H9 (cell line): Measurements from ENCODE around the gene UNC5B. TPM values are rescaled to one million over a fixed set of nuclear protein-coding genes. Genes with fewer than 3 reads are reported as not detected.

ENCODE experiments used
- DNase-seq: peaks from one replicate; pipeline ENCODE4 v3.0.0-alpha.2; 2017
- H2AFZ ChIP-seq: one replicate; pipeline ENCODE4 v1.6.1; 2013; ENCODE audit warnings: mild to moderate bottlenecking, low read length, control low read depth, moderate library complexity
- H2AK5ac ChIP-seq: 2 replicates; pipeline ENCODE4 v1.6.1; 2013; ENCODE audit warnings: low read length, control low read depth, mixed read lengths; ENCODE audit not compliant: insufficient read length
- H2BK120ac ChIP-seq: one replicate; pipeline ENCODE4 v1.6.1; 2013; ENCODE audit warnings: low read depth, mild to moderate bottlenecking, low read length, control low read depth, inconsistent platforms; ENCODE audit not compliant: poor library complexity, severe bottlenecking
- H2BK12ac ChIP-seq: 2 replicates; pipeline ENCODE4 v1.6.1; 2013; ENCODE audit warnings: low read length, control low read depth, mixed read lengths, low read depth; ENCODE audit not compliant: insufficient read length
- H2BK15ac ChIP-seq: 2 replicates; pipeline ENCODE4 v1.6.1; 2013; ENCODE audit warnings: low read depth, low read length, control low read depth
- H2BK20ac ChIP-seq: one replicate; pipeline ENCODE4 v1.6.1; 2013; ENCODE audit warnings: low read depth, mild to moderate bottlenecking, low read length, control low read depth, inconsistent platforms; ENCODE audit not compliant: poor library complexity, severe bottlenecking
- H2BK5ac ChIP-seq: 2 replicates; pipeline ENCODE4 v1.6.1; 2013; ENCODE audit warnings: low read length, control low read depth, mixed read lengths; ENCODE audit not compliant: insufficient read length
- H3K14ac ChIP-seq: 2 replicates; pipeline ENCODE4 v1.6.1; 2013; ENCODE audit warnings: low read length, control low read depth; ENCODE audit not compliant: insufficient read depth
- H3K18ac ChIP-seq: 2 replicates; pipeline ENCODE4 v1.6.1; 2013; ENCODE audit warnings: low read depth, mild to moderate bottlenecking, mixed read lengths, low read length, control low read depth; ENCODE audit not compliant: insufficient read length
- H3K23ac ChIP-seq: 2 replicates; pipeline ENCODE4 v1.6.1; 2013; ENCODE audit warnings: low read length, control low read depth, mixed read lengths, low read depth; ENCODE audit not compliant: insufficient read length
- H3K23me2 ChIP-seq: 2 replicates; pipeline ENCODE4 v1.6.1; 2013; ENCODE audit warnings: low read depth, mild to moderate bottlenecking, mixed read lengths, low read length, control low read depth; ENCODE audit not compliant: insufficient read length, poor library complexity, severe bottlenecking
- H3K27ac ChIP-seq: 2 replicates; pipeline ENCODE4 v1.5.1; 2013; ENCODE audit warnings: low read length, control low read depth, mixed read lengths, low read depth; ENCODE audit not compliant: insufficient read length
- H3K27me3 ChIP-seq: 2 replicates; pipeline ENCODE4 v1.6.1; 2013; ENCODE audit warnings: low read length, control low read depth, inconsistent platforms; ENCODE audit not compliant: insufficient read depth
- H3K4ac ChIP-seq: 2 replicates; pipeline ENCODE4 v1.6.1; 2013; ENCODE audit warnings: low read depth, mild to moderate bottlenecking, control low read depth, inconsistent platforms, low read length, moderate library complexity
- H3K4me1 ChIP-seq: 2 replicates; pipeline ENCODE4 v1.6.1; 2013; ENCODE audit warnings: low read length, control low read depth, inconsistent platforms; ENCODE audit not compliant: insufficient read depth
- H3K4me2 ChIP-seq: 2 replicates; pipeline ENCODE4 v1.6.1; 2013; ENCODE audit warnings: low read length, control low read depth, mixed read lengths; ENCODE audit not compliant: insufficient read length, insufficient read depth
- H3K56ac ChIP-seq: 2 replicates; pipeline ENCODE4 v1.6.1; 2013; ENCODE audit warnings: low read depth, mild to moderate bottlenecking, mixed read lengths, low read length, control low read depth; ENCODE audit not compliant: insufficient read length
- H3K79me1 ChIP-seq: 2 replicates; pipeline ENCODE4 v1.6.1; 2013; ENCODE audit warnings: low read depth, mild to moderate bottlenecking, moderate library complexity, low read length, control low read depth, inconsistent platforms; ENCODE audit not compliant: insufficient read depth, poor library complexity, severe bottlenecking
- H3K79me2 ChIP-seq: 2 replicates; pipeline ENCODE4 v1.6.1; 2013; ENCODE audit warnings: low read length, control low read depth, inconsistent platforms; ENCODE audit not compliant: insufficient read depth
- H3K9ac ChIP-seq: 2 replicates; pipeline ENCODE4 v1.6.1; 2013; ENCODE audit warnings: low read length, control low read depth, mixed read lengths; ENCODE audit not compliant: insufficient read length; ENCODE audit errors: extremely low read depth
- H3K9me3 ChIP-seq: one replicate; pipeline ENCODE4 v1.6.1; 2013; ENCODE audit warnings: low read depth, low read length, inconsistent platforms; ENCODE audit not compliant: control insufficient read depth
- H3T11ph ChIP-seq: one replicate; pipeline ENCODE4 v1.6.1; 2013; ENCODE audit warnings: mild to moderate bottlenecking, low read length, control low read depth, inconsistent platforms
- H4K20me1 ChIP-seq: one replicate; pipeline ENCODE4 v1.6.1; 2013; ENCODE audit not compliant: control insufficient read depth, insufficient read length, insufficient read depth
- H4K5ac ChIP-seq: 2 replicates; pipeline ENCODE4 v1.6.1; 2013; ENCODE audit warnings: low read depth, mild to moderate bottlenecking, mixed read lengths, low read length, control low read depth; ENCODE audit not compliant: insufficient read length
- H4K8ac ChIP-seq: replicated peaks from 2 replicates; pipeline ENCODE4 v1.6.1; 2013; ENCODE audit warnings: low read length, control low read depth, mixed read lengths, low read depth; ENCODE audit not compliant: insufficient read length
- H4K91ac ChIP-seq: 2 replicates; pipeline ENCODE4 v1.6.1; 2013; ENCODE audit warnings: low read depth, mild to moderate bottlenecking, moderate library complexity, mixed read lengths, low read length, control low read depth; ENCODE audit not compliant: insufficient read length
- H3K27ac Mint-ChIP-seq, 3 experiments: 2 replicates in 2 of 3; 3 replicates in 1 of 3; pipeline ENCODE4 v1.8.0; 2020 to 2021; ENCODE audit warnings: mixed read lengths in 3 of 3, mild to moderate bottlenecking in 1 of 3, moderate library complexity in 1 of 3
- H3K27me3 Mint-ChIP-seq: 2 replicates; pipeline ENCODE4 v1.8.0; 2021; ENCODE audit warnings: low read depth, mild to moderate bottlenecking, moderate library complexity, mixed read lengths
- H3K36me3 Mint-ChIP-seq, 3 experiments: 2 replicates in 2 of 3; 3 replicates in 1 of 3; pipeline ENCODE4 v1.8.0; 2020 to 2021; ENCODE audit warnings: low read depth in 3 of 3, mixed read lengths in 3 of 3; ENCODE audit not compliant: insufficient read depth in 1 of 3
- H3K4me1 Mint-ChIP-seq, 2 experiments: 2 replicates each; pipeline ENCODE4 v1.8.0; 2020; ENCODE audit warnings: mixed read lengths in 2 of 2
- H3K4me3 Mint-ChIP-seq, 2 experiments: 2 replicates in 1 of 2; 3 replicates in 1 of 2; pipeline ENCODE4 v1.8.0; 2020 to 2021; ENCODE audit warnings: mild to moderate bottlenecking in 2 of 2, mixed read lengths in 2 of 2, moderate library complexity in 1 of 2
- H3K9me3 Mint-ChIP-seq, 2 experiments: 2 replicates in 1 of 2; 3 replicates in 1 of 2; pipeline ENCODE4 v1.8.0; 2020; ENCODE audit warnings: mild to moderate bottlenecking in 2 of 2, mixed read lengths in 2 of 2, moderate library complexity in 1 of 2
- WGBS: extraction: QIAGEN DNeasy Blood & Tissue Kit; methylation state at CpG from one replicate; pipeline ENCODE4 v1.1.7; 2013; ENCODE audit warnings: missing lambda C conversion rate, low lambda C conversion rate, mixed read lengths; ENCODE audit not compliant: insufficient read length; ENCODE audit errors: extremely low coverage; 5-methylcytosine and 5-hydroxymethylcytosine counted together
- total RNA-seq: library from RNA; stranded (reverse); gene quantifications from 2 replicates; pipeline ENCODE4 v1.2.1, GENCODE V29; 2021
- TF ChIP-seq, protein P1 (sequence below): fragments of 200-600 bp; sonication (generic); conservative IDR thresholded peaks from 3 replicates; pipeline ENCODE4 v1.8.0; 2021; ENCODE audit warnings: antibody characterized with exemption, mild to moderate bottlenecking

UNC5B gene
- total RNA-seq, 1 experiment from 2014 or later, result 28.4 TPM

DNA sequence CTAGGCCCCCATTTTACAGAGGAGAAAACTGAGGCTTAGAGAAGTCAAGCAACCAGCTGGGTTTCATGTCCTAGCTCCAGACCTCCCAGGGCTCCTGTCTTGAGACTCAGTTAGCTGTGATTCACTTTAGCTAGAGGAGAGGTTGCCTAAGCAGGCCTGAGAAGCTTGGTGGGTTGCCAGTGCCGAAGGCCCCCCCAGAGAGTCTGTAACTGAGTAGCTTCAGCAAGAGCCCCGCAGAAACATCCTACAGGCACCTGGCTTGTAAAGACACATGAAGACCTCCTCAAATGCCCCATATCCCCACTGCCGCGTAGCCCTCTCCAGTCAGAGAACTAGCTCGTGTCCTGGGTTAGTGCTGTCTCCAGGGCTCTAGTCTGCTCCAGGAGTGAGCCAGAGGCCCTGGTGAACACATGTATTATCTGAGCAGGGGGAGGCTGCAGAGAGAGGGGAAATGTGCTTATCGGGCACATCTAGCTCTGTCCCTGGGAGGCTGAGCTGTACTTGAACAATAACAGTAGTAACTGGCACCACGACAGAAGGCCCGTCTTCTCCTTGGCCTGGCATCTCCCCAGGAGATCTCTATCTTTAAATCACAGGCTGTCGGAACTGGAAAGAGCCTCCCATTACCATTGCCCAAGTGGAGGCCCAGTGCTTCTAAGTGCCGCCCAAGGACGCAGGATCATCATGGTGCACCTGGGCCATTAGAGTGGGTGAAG, 28.9 kb downstream of the UNC5B start:
- no peaks in the 10 kb centered on the region for H3K36me3 Mint-ChIP-seq

More for the DNA sequence above, 28.9 kb downstream of the UNC5B start:
- no peak overlapping the region for H2BK15ac ChIP-seq
- H3K4me1 ChIP-seq, result no peaks in the 10 kb centered on the region
- no peak overlapping the region for H2AK5ac ChIP-seq
- peaks cover 31 to 47% of the 10 kb centered on the region in 2 experiments for H3K4me1 Mint-ChIP-seq
- H2BK12ac ChIP-seq, result no peak overlapping the region
- no peak overlapping the region for H3K14ac ChIP-seq
- H3T11ph ChIP-seq, result no peak overlapping the region
- H3K23ac ChIP-seq, result no peak overlapping the region
- DNase-seq, result no peak
- no peak overlapping the region for H3K27ac ChIP-seq
- no peaks in the 10 kb centered on the region for H3K9me3 Mint-ChIP-seq
- H3K4ac ChIP-seq, result no peak overlapping the region
- H3K27ac Mint-ChIP-seq, result no peak overlapping the region
- WGBS, result no CpG with 5 or more reads among the region's 11 CpGs
- no peaks in the 10 kb centered on the region for H3K79me1 ChIP-seq
- H3K9ac ChIP-seq, result no peak overlapping the region
- H3K27me3 Mint-ChIP-seq, result peaks cover 2% of the 10 kb centered on the region
- no peak overlapping the region for H3K18ac ChIP-seq
- no peak overlapping the region for H4K5ac ChIP-seq
- H3K9me3 ChIP-seq, result no peaks in the 10 kb centered on the region
- no peak overlapping the region for H3K4me2 ChIP-seq
- H2BK20ac ChIP-seq, result no peak overlapping the region
- no peak overlapping the region for H2BK5ac ChIP-seq
- no peak overlapping the region for H3K4me3 Mint-ChIP-seq
- no peak overlapping the region for H2BK120ac ChIP-seq
- no peak overlapping the region for H4K91ac ChIP-seq
- TF ChIP-seq, protein P1, sequence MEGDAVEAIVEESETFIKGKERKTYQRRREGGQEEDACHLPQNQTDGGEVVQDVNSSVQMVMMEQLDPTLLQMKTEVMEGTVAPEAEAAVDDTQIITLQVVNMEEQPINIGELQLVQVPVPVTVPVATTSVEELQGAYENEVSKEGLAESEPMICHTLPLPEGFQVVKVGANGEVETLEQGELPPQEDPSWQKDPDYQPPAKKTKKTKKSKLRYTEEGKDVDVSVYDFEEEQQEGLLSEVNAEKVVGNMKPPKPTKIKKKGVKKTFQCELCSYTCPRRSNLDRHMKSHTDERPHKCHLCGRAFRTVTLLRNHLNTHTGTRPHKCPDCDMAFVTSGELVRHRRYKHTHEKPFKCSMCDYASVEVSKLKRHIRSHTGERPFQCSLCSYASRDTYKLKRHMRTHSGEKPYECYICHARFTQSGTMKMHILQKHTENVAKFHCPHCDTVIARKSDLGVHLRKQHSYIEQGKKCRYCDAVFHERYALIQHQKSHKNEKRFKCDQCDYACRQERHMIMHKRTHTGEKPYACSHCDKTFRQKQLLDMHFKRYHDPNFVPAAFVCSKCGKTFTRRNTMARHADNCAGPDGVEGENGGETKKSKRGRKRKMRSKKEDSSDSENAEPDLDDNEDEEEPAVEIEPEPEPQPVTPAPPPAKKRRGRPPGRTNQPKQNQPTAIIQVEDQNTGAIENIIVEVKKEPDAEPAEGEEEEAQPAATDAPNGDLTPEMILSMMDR, result no peak
- H3K56ac ChIP-seq, result no peak overlapping the region
- no peak overlapping the region for H4K8ac ChIP-seq
- H3K23me2 ChIP-seq, result no peaks in the 10 kb centered on the region
- no peaks in the 10 kb centered on the region for H4K20me1 ChIP-seq
- H2AFZ ChIP-seq, result no peak overlapping the region
- no peaks in the 10 kb centered on the region for H3K27me3 ChIP-seq
- no peaks in the 10 kb centered on the region for H3K79me2 ChIP-seq
